Endothelial cell of umbilical vein (primary cell): ENCODE measurements around the gene MRNIP.

Experiments used
- EZH2 ChIP-seq: IDR thresholded peaks from 2 replicates; pipeline ENCODE4 v1.6.1; 2012; ENCODE audit warnings: borderline replicate concordance, low read depth, mild to moderate bottlenecking, moderate library complexity, low read length, inconsistent platforms; ENCODE audit not compliant: severe bottlenecking
- FOS ChIP-seq: IDR thresholded peaks from 2 replicates; pipeline ENCODE4 v1.6.1; 2011; ENCODE audit warnings: mild to moderate bottlenecking, low read length, moderate library complexity, borderline replicate concordance; ENCODE audit not compliant: insufficient read depth
- MYC ChIP-seq: IDR thresholded peaks from one replicate; pipeline ENCODE4 v1.6.1; 2011; ENCODE audit warnings: mild to moderate bottlenecking, low read depth, low read length
- POLR2A ChIP-seq: IDR thresholded peaks from 2 replicates; pipeline ENCODE4 v1.6.1; 2012; ENCODE audit warnings: low read depth, mild to moderate bottlenecking, control low read depth, low read length
- TF ChIP-seq, protein P1 (sequence below), 2 donors: IDR thresholded peaks; 1 replicate in 1 of 2; 2 replicates in 1 of 2; pipeline ENCODE4 v1.5.1; 2011; ENCODE audit warnings: low read length in 2 of 2, mild to moderate bottlenecking in 2 of 2, moderate library complexity in 2 of 2, control low read depth in 1 of 2, inconsistent platforms in 1 of 2, low read depth in 1 of 2; ENCODE audit not compliant: insufficient read depth in 1 of 2; ENCODE audit errors: extremely low read depth in 1 of 2

DNA sequence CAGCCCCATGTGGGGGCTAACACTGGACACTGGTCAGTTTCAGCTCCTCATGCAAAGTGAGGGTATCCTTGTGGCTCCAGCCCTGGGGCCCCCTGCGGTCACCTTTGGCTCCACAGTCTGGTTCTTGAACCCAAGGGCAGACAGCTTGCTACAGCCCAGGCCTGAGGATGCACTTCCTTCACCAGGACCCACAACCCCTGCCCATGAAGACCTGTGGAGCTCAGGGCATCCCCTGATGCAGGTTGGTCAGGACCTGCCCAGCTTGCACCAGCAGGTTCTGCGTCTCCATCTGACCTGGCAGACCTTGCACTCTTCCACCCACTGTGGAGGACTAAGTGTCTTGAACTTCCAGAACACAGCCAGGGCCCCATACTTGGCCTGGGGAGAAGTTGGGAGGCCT, 3.7 kb upstream of the MRNIP start:
- TF ChIP-seq EZH2: no peak
- no peak for TF ChIP-seq FOS
- TF ChIP-seq POLR2A: no peak
- TF ChIP-seq, protein P1, sequence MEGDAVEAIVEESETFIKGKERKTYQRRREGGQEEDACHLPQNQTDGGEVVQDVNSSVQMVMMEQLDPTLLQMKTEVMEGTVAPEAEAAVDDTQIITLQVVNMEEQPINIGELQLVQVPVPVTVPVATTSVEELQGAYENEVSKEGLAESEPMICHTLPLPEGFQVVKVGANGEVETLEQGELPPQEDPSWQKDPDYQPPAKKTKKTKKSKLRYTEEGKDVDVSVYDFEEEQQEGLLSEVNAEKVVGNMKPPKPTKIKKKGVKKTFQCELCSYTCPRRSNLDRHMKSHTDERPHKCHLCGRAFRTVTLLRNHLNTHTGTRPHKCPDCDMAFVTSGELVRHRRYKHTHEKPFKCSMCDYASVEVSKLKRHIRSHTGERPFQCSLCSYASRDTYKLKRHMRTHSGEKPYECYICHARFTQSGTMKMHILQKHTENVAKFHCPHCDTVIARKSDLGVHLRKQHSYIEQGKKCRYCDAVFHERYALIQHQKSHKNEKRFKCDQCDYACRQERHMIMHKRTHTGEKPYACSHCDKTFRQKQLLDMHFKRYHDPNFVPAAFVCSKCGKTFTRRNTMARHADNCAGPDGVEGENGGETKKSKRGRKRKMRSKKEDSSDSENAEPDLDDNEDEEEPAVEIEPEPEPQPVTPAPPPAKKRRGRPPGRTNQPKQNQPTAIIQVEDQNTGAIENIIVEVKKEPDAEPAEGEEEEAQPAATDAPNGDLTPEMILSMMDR (IDR thresholded peaks at IDR 0.05; ENCODE audit: extremely low read depth in 1 of 2, insufficient read depth in 1 of 2, low read depth in 1 of 2, low read length in 2 of 2): no peak
- TF ChIP-seq MYC: no peak
